ENCODE measurements around the gene TMEM63A. TPM values are rescaled to one million over a fixed set of nuclear protein-coding genes. Genes with fewer than 3 reads are reported as not detected.
"Not testable (repeated sequence)": the region's sequence is repeated elsewhere in the genome, so short reads cannot be mapped to it uniquely, and the experiment has no call there.

The TMEM63A gene
- total RNA-seq, 1 donor from 2014 or later, result 4.7 TPM

DNA sequence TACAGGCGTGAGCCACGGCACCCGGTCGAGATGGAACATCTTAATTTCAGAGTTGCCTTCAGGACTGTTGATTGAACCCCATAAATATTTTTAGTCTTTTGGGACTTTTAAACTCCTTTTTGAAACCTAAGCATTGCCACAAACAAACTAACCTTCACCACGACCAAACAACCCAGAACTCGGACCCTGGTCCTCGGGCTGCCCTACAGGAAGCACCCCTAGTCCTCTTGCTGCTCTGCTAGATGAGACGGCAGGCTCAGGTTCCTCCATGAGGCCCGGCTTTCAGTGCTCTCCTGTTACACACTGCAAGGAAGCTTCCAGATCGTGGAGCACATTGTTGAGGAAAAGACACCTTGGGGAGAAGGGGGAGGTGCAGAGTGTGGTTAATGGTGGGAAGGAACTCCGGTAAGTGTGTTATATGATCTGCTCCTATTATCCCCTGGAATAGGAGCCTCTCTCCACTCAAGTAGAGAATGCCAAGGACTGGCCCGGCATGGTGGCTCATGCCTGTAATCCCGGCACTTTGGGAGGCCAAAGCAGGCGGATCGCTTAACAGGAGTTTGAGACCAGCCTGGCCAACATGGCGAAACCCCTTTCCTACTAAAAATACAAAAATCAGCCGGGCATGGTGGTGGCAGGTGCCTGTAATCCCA lies 66.5 kb downstream of the TMEM63A start:
- no peak for FAIRE-seq
- TF ChIP-seq, protein P1, sequence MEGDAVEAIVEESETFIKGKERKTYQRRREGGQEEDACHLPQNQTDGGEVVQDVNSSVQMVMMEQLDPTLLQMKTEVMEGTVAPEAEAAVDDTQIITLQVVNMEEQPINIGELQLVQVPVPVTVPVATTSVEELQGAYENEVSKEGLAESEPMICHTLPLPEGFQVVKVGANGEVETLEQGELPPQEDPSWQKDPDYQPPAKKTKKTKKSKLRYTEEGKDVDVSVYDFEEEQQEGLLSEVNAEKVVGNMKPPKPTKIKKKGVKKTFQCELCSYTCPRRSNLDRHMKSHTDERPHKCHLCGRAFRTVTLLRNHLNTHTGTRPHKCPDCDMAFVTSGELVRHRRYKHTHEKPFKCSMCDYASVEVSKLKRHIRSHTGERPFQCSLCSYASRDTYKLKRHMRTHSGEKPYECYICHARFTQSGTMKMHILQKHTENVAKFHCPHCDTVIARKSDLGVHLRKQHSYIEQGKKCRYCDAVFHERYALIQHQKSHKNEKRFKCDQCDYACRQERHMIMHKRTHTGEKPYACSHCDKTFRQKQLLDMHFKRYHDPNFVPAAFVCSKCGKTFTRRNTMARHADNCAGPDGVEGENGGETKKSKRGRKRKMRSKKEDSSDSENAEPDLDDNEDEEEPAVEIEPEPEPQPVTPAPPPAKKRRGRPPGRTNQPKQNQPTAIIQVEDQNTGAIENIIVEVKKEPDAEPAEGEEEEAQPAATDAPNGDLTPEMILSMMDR (IDR thresholded peaks at IDR 0.05; ENCODE audit: insufficient read depth, low read length, severe bottlenecking), result no peak
- H3K36me3 ChIP-seq (ENCODE audit: control insufficient read depth, insufficient read depth, low read length), result peaks cover 2% of the 10 kb centered on the region
- no peaks in the 10 kb centered on the region for H3K27me3 ChIP-seq (ENCODE audit: control insufficient read depth, insufficient read depth, low read length)
- DNase-seq (ENCODE audit: low read depth), result no peak
- H3K4me3 ChIP-seq (ENCODE audit: low read depth, low read length), result no peak overlapping the region

DNA sequence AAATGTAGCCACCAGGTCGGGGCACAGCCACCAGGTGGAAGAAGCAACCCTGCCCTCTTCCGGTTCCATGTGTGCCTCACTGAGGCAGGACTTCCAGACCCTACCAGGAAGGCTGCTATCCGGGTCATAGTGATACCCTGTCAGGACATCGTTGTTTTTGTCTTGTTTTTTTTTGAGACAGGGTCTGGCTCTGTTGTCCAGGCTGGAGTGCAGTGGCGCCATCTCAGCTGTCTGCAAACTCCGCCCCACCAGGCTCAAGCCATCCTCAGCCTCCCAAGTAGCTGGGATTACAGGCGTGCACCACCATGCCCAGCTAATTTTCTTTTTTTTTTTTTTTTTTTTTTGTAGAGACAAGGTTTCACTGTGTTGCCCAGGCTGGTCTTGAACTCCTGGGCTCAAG lies 67.1 kb downstream of the TMEM63A start:
- not testable (repeated sequence) for H3K4me3 ChIP-seq (ENCODE audit: low read depth, low read length); H3K36me3 ChIP-seq (ENCODE audit: control insufficient read depth, insufficient read depth, low read length); H3K27me3 ChIP-seq (ENCODE audit: control insufficient read depth, insufficient read depth, low read length); FAIRE-seq; DNase-seq (ENCODE audit: low read depth)

DNA sequence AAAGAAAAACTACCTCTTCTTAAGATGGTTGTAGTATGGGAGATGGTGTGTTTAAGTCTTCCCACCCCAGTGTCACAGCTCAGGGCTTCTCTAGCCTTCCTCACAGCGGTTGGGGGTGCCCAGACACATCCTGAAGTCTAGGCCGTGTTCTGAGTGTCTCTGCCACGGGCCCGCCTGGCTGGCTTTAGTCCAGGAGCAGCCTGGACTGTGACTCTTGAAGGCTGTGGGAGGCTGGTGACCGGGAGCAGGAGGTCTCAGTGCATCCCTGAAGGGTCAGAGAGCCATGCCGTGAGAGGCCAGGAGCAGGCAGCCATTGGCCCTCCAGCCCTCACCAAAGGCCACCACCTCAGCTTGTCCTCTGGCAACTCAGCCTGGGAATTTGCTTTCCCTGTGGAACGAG lies 67.8 kb downstream of the TMEM63A start:
- no peak overlapping the region for H3K4me3 ChIP-seq (ENCODE audit: low read depth, low read length)
- no peaks in the 10 kb centered on the region for H3K27me3 ChIP-seq (ENCODE audit: control insufficient read depth, insufficient read depth, low read length)
- FAIRE-seq, result no peak
- TF ChIP-seq, protein P1 (IDR thresholded peaks at IDR 0.05; ENCODE audit: insufficient read depth, low read length, severe bottlenecking), result no peak
- peaks cover 2% of the 10 kb centered on the region for H3K36me3 ChIP-seq (ENCODE audit: control insufficient read depth, insufficient read depth, low read length)
- no peak for DNase-seq (ENCODE audit: low read depth)

DNA sequence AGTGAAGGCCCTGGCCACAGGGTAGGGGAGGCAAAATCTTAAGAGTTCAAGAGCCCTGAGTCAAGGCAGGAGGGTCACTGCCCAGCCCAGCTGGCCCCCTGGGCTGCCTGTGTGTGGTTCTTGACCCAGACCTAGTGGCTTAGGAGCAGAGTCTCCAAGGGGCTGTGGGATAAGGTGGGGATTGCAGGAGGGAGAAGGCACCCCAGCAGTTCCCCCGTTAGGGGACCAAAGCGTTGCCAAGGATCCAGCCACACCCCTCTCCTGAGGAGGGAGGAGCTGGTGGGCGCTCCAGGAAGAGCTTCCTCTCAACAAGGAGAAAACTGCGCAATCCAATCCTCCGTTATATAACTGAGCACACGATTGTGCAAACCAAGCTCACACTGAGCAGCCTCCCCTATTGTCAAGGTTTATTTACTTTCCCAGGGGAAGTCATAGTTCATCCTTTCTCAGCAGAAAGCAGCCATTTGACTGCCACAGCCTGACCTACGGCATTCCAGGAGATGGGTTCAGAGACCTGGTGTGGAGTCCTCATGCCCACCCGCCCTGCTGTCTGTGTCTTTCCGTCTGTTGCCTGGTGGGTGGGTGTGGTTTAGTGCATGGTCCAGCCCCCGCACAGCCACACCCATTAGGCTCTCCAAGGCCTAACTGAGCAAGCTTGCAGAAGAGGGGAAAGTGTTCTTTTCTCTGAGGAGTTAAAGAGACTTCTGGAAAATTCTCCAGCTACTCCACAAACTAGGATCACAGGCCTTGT lies 68.8 kb downstream of the TMEM63A start:
- H3K36me3 ChIP-seq (ENCODE audit: control insufficient read depth, insufficient read depth, low read length), result peaks cover 2% of the 10 kb centered on the region
- TF ChIP-seq, protein P1 (IDR thresholded peaks at IDR 0.05; ENCODE audit: insufficient read depth, low read length, severe bottlenecking), result no peak
- FAIRE-seq (no peak), DNase-seq (ENCODE audit: low read depth) (peak; percentile 81)
- H3K4me3 ChIP-seq (ENCODE audit: low read depth, low read length), result no peak overlapping the region
- no peaks in the 10 kb centered on the region for H3K27me3 ChIP-seq (ENCODE audit: control insufficient read depth, insufficient read depth, low read length)

DNA sequence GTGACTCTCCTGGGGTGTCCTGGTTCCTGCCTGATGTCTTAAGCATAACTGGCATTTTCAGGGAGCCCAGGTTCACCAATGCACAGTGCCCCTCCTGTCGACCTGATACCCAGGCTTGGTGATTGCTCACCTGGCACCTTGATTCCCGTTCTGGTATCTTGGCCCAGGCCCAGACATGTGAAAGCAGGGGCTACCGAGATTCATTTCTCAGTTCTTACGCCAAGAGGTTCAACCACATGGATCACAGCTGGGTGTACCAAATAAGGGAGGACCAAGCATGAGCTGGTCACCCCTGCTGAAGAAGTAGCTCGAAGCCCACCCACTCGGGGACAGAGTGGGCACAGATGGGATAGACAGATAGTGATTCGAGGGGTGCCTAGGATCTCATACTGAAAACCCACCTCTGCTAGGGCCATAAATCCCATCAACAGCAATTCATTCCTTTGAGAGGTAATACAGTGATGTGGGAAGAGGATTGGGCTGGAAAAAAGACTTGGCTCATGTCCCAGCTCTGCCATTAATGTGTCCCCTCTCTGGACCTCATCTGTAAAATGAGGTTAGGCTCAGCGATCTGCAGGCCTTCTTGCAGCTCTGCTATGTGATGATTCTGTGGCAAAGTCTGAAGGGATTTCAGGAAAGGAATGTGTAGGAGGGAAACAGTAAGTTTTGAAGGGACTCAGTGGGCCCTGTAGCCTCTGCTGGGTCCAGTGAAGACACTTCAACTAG lies 69.5 kb downstream of the TMEM63A start:
- TF ChIP-seq, protein P1 (IDR thresholded peaks at IDR 0.05; ENCODE audit: insufficient read depth, low read length, severe bottlenecking), result no peak
- H3K4me3 ChIP-seq (ENCODE audit: low read depth, low read length), result no peak overlapping the region
- FAIRE-seq, result no peak
- DNase-seq (ENCODE audit: low read depth), result no peak
- peaks cover 2% of the 10 kb centered on the region for H3K36me3 ChIP-seq (ENCODE audit: control insufficient read depth, insufficient read depth, low read length)
- no peaks in the 10 kb centered on the region for H3K27me3 ChIP-seq (ENCODE audit: control insufficient read depth, insufficient read depth, low read length)
